Peyer's patch (tissue), 4 donors: ENCODE measurements around the gene CARMIL3.

Experiments used
- POLR2A ChIP-seq, 2 donors: fragments of 450-650 bp; IDR thresholded peaks; one replicate each; pipeline ENCODE4 v1.5.1; 2017; ENCODE audit warnings: antibody characterized with exemption in 2 of 2, mild to moderate bottlenecking in 2 of 2, moderate library complexity in 2 of 2
- TF ChIP-seq, protein P1 (sequence below), 6 experiments: fragments of 450-650 bp in 4 of 6; fragments of 200-600 bp in 2 of 6; sonication (generic) in 1 of 6; IDR thresholded peaks; one replicate each; pipeline ENCODE4 v1.5.1; 2017 to 2019; ENCODE audit warnings: antibody characterized with exemption in 6 of 6, mild to moderate bottlenecking in 3 of 6, moderate library complexity in 1 of 6

DNA sequence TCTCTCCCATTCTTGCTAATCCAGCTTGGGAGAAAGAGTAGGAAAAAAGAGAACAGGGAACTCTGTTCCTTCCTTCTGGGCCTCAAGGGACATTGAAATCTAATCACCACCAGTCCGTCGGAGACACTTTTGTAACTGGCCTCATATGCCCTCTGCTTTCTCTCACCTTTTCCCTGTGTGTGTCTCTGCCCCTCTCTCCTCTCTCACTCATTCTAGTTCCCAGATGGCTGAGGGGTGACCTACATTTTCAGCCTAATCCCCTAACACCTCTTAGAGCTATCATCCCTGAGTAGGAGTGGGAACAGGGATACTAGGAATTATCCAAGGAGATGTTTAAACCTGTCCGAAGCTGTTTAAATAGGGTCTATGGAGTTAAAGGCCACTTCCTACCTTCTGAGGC lies 33.4 kb downstream of the CARMIL3 start:
- TF ChIP-seq, protein P1, sequence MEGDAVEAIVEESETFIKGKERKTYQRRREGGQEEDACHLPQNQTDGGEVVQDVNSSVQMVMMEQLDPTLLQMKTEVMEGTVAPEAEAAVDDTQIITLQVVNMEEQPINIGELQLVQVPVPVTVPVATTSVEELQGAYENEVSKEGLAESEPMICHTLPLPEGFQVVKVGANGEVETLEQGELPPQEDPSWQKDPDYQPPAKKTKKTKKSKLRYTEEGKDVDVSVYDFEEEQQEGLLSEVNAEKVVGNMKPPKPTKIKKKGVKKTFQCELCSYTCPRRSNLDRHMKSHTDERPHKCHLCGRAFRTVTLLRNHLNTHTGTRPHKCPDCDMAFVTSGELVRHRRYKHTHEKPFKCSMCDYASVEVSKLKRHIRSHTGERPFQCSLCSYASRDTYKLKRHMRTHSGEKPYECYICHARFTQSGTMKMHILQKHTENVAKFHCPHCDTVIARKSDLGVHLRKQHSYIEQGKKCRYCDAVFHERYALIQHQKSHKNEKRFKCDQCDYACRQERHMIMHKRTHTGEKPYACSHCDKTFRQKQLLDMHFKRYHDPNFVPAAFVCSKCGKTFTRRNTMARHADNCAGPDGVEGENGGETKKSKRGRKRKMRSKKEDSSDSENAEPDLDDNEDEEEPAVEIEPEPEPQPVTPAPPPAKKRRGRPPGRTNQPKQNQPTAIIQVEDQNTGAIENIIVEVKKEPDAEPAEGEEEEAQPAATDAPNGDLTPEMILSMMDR (IDR thresholded peaks at IDR 0.05): no peak
- no peak for TF ChIP-seq POLR2A (IDR thresholded peaks at IDR 0.05)
